NCI-H1417 treated with DMSO at 0.1 percent for 48 hours (cell line): ENCODE measurements around the gene KCNN2.

Experiments used
- DNase-seq: peaks from one replicate; lab custom pipeline; 2025; lab: John Stamatoyannopoulos, UW

The KCNN2 gene

DNA sequence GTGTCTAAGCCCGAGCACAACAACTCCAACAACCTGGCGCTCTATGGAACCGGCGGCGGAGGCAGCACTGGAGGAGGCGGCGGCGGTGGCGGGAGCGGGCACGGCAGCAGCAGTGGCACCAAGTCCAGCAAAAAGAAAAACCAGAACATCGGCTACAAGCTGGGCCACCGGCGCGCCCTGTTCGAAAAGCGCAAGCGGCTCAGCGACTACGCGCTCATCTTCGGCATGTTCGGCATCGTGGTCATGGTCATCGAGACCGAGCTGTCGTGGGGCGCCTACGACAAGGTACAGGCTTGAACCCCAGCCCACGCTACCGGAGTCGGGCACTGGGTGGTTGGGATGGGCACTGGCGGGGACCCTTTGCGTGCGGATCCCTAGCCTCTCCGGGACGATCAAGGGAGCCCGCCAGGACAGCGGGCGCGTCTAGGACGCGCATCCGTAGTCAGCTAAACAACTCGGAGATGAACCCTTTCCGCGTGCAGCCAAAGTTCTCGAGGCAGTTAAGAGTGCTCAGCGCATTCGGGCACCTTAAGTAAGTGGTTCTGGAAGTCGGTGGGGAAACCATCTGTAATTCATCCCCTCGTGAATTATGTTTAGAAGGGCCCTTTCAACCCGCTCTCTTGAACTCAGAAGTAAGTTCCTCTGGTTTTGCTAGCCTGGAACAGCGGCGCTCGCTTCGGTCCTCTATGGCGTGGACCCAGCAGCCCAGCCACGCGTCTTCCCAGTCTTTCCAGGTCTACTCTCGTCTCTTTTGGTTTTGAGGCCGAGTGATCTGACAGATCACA is 1.3 kb downstream of the KCNN2 start:
- no peak for DNase-seq

DNA sequence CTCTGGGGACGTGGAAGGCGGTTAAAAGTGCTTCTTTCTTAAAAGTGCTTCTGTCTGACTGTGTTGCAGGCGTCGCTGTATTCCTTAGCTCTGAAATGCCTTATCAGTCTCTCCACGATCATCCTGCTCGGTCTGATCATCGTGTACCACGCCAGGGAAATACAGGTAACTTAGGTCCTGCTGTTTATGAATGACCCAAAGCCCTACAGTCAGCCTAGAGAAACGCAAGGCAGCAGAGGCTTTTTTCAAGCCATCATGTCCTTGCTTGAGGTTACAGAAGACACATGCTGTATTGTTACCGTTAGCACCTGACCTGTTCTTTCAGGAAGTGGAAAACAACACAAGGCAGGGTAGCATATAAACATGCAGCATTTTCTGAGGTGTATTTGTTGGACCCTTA is 2.0 kb downstream of the KCNN2 start:
- DNase-seq = no peak

DNA sequence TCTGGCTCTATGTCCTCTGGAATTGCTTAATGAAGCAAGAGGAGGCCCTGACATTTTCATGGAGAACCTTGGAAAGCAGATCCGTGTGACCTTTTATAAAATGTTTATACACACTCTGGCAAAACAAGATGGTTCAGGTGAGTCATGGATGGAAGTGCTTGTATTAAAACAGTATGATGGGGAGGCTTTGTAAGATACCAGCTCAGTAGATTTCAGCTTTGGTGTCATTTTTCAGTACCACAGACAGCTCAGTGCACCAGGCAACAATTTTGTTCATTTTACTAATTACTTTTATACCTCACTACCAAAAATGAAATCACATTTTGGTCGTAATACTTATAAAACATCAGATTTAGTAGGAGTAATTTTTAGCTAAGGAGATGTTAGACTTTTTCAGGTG is 5.2 kb downstream of the KCNN2 start:
- DNase-seq = no peak

DNA sequence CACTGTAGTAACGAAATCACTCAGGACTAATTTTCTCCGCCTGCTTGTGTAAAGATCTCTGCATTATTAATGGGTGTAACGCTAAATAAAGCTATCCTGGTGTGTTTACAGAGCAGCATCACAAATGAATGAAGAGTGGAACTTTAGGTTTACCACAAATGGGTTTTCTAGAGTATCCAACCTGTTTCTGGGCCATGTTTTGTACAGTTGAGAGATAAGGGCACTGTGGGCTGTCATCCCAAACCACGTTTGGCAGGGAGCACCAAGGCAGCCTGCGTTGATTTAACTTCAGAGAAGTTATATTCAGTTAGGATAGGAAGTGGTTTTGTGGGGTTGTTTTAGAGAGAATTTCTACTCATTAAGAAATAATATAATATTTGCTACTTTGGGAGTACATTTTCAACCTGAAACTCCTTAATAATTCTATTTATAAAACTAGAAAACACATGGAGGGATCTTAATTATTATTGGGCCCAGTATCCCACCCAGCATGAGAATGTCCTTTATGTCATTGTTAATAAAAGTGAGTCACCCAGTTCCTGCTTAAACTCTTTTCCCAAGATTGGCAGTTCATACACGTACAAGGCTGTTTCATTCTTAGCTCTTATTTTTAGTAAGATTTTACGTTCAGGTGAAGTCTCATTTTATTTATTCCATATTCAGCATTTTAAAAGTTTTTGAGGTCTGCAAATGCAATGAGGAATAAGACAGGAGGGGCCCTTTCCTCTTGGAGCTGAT is 8.0 kb downstream of the KCNN2 start:
- no peak for DNase-seq

DNA sequence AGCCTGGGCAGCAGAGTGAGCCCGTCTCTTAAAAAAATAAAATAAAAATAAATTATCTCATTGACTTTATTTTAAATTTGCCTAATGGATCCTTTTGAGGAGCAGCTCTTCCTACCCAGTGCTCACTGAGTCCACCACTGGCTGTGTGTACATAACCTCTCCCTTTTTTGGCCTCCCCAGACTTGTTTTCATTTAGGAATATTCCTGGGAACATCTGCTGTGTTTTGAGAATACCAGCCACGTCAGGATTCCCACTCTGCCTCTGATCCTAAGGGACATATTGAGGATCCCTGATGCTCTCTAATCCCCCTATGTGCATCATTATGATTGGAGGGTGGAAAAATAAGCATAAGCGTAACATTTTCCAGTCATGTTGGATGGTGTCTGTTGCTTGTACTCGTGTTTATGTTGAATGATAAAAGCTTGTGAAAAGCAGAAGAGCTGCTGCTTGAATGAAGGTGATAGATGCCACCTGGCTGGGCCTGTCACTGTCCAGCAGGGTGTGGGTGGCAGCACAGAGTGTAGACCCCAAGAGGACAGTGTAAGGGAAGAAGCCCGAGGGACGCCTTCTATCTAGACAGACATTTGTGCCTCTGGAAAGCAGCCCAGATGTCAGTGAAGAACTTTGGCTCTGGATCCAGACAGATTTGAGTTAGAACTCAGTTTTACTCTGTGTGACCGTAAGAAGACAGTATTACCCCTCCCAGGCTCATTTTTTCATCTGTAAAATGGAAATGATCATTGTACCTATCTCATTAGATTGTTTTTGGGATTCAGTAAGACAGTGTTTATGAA is 15.4 kb downstream of the KCNN2 start:
- DNase-seq = no peak

DNA sequence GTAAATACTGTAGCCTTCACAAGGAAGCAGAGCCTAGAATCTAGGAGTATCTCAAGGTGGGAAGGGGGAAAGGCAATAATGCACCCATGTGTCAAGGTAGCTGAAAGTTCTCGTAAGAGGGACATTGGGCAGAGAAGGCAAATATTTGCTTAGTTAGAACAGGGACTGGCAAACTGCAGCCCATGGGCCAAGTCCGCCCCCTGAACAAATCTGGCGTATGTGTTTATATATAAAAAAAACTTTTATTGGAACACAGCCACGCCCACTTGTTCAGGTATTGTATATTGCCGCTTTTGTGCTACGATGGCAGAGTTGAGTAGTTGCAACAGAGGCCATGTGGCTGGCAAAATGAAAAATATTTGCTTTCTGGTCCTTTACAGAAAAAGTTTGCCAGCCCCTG is 16.1 kb downstream of the KCNN2 start:
- no peak for DNase-seq

DNA sequence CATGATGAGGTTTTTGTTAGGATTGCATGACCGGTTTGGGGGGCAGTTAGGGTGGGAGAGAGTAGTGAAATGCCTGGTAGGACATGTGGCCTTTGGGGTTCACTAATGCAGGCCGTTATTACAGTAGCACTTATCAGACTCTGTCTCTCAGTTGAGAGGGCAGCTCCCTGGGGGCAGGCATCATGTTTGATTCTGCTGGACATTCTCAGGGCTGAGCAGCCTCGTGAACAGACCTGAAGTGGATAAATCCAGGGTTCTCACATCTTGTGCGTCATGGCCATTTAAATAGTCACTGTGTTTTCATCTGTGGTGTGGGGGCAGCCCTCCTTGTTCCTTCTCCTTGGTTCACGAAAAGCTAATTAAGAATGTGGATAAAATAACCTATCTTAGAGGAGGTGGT is 18.9 kb downstream of the KCNN2 start:
- no peak for DNase-seq

DNA sequence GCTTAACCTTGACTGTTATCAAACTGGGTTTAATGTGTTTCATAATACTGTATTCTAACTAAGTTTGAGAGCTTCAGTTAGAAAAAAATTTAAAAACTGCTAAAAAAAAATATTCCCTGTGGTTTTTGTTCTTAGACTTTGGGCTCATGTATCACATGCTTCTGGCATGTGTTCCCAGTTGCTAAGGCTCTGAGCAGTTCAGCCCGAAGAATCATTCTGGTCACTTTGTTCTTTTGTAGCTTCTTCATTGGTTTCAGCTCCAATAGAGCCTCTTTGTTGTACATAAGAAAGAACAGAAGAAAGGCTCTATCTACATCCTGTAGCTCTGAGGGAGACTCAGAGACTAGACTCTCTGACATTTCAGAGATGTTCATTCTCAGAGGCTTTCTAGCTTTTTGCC is 25.6 kb downstream of the KCNN2 start:
- no peak for DNase-seq

DNA sequence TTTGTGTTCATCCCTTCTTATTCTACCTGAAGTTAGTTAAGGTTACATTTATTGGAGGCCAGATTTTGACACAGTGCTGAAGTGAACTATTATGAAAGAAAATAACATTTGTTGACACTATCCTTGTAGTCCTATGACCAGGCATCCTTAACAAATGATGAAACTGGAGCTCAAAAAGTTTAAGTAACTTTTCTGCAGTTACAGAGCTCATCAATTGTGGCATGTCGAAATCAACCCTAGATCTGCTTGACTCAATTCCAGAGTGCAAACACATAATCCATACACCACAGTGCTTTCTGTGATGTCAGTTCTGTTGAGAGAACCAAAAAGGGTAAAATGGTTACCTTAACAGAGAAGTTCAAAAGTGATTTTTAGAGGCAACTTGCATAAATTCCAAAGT is 28.6 kb downstream of the KCNN2 start:
- DNase-seq = no peak

DNA sequence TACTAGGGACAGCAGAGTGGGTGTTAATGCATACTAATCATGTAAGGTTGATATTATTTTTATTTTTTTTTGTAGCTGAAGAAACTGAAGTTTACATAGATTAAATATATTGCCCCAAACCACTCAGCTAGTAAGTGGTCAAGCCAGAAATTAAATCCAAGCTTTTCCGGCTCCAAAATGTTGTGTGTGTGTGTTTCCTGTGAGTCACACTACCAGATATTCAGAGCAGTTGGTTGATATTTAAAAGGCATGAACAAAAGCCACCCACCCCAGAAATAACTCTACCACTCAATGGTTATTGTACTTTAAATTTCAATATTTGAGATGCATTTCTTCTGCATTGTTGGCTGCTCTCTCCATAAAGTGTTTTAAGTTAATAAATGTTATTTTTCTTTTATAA is 29.5 kb downstream of the KCNN2 start:
- no peak for DNase-seq

DNA sequence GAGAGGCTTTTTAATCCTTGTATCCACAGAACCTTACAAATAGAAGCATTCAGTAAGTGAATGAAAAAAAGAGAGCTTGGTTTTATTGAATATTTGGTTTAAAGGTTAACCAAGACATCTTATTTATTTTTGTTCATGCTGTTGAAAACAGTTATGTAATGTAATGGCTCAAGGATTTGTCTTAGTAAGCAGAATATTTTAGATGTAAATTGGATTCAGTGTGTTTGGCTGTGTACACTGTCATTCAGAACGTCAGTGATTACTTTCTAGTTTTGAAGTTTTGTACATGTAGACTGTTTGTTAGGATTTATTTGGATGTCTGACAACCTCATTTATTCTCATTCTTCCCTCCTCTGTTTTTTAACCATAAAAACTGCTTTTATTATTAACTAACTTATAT is 31.3 kb downstream of the KCNN2 start:
- DNase-seq = no peak

DNA sequence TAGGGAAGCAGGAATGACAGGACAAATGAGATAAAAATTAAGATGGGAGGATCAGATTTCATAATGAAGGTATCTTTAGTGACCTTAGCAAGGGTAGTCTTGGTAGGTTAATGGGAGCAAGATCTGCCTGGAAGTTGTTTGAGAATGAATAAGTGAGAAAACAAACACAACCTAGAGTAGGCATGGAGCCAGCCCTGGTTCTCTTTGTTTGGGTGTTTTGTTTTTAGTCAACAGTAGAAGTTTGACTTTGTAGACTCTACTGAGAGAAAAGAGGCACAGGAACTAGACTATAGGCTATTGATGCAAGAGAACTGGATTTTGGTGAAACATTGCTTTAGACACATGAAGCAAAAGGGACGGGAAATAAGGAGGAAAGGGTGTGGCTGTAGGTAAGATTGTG is 40.3 kb downstream of the KCNN2 start:
- DNase-seq = no peak

DNA sequence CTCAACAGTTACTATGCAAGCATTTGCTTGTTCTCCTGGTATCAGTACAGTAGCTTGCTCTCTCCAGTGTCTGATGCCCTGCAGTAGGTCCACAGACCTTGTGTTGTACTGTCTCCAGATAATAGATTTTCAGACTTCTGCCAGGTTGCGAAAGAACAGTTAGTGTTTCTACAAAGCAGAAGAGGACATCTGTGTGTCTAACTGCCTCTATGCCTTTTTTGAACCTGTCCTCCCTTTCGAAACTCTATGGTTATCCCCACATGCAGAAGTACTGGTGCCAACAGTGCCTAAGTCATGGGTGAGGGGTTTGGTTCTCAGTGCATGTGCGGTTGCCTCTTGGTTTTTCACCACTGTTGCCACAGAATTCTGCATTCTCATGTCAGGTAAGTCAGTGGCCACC is 45.9 kb downstream of the KCNN2 start:
- no peak for DNase-seq

DNA sequence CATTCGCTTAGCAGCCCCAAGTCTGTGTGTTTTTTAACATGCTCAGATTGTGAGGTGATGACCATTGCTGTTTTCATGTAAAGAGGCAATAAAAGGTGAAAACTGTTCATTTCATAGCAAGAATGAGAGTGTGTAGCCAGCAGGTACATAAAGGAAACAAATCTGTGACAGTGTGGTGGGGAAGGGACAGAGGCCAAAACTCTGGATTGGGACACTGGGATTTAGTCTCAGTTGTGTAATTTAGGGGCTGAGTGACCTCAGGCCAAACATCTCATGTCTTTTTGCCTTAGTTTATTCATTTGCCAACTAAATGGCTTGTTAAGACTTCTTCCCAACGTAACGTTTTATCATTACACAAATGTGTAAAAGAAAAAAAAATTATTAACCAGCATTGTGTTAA is 47.0 kb downstream of the KCNN2 start:
- no peak for DNase-seq

DNA sequence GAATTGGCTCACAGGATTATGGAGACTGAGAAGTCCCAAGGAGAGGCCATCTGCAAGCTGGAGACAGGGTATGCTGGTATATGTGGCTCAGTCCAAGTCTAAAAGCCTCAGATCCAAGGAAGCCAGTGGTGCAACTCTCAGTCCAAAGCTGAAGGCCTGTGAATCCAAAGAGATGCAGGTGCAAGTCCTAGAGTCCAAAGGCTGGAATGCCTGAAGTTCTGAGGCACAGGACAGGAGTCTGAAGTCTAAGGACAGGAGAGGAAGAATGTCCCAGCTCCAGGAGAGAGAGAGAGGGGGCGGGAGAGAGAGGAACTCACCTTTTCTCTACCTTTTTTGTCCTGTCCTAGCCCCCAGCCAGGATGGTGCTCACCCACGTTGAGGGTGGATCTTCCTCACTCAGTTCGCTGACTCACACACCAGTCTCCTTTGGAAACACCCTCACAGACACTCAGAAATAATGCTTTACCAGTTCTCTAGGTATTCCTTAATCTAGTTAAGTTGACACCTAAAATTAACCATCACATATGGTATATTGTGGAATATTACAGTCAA is 49.6 kb downstream of the KCNN2 start:
- DNase-seq = no peak

DNA sequence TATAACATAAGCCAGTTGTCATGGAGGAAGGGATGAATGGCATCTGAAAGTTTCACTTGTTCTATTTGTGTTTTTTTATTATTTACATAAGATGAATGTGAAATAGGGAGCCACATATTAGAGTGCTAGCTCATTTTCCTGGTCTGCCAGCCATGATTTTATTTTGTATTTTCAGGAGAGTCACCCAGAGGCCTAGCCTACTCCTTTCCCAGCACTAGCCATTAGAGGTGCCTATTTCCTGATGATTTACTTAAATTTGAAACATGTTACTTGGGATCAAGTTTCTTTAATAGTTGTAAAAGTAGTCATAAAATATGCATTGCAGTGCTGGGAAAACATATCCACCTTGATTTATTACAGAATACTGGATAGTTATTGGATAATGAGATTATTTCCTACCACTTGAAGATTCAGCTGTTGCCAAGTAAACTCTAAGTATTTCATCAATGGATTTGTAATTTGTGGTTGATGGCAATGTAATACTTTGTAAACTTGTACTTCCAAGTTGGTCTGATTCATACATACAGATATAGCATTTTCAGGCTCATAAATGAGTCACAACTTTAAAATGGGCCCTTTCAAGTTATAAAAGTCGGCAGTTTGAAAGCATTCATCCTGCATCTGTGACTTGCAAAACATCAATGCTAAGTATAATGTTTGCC is 50.8 kb downstream of the KCNN2 start:
- DNase-seq = no peak

DNA sequence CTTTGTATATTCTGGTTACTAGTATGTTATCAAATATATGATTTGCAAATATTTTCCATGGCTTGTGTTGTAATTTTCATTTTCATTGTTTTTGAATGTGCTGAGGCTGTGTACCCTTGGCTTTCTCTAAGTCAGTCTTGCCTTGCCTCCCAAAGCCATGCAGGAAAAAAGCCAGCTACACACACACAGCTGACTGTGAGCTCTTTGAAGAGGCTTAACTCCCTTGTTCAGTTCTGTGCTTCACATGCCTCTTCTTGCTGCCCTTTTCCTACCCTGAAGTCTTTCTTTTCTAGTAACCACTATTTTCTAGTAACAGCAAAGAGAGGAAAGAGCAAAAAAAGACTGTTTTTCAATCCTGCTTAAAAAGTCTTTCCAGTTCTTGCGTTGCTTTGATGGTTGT is 53.9 kb downstream of the KCNN2 start:
- no peak for DNase-seq

DNA sequence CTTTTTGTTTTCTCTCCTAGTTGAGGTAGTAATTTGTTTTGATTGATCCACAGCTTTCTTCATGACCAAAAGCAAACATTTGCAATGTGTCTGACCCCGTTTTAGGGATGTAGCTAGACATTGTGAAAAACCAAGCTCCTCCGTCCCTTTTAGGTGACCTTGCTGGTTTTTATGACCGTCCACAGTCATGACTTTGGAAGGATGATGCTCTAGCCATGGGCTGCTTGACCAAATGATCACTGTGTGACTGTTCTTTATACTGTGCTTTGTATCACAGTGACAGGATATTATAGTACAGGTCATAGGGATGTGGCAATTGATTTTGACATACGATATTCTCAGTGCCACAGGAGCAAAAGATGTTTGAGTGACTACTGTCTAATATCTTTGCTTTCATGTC is 54.4 kb downstream of the KCNN2 start:
- DNase-seq = no peak

DNA sequence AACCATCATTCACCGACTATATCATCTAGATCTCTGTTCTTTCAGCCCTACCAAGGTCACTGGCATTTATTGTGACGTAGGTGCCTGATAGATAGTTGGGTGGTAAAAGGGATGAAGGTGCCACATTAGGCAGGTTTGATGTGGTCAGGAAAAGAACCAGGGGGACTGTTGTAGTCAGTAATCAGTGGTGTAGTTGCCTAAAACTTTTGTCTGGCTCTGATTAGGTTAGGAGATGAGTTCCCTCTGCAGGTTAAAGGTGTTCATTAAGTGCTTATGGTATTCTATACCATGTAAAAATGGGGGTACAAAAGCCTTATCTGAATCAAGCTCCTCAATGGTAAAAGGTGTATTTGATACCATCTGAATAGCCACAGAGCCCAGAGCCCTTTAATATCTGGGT is 55.6 kb downstream of the KCNN2 start:
- no peak for DNase-seq

DNA sequence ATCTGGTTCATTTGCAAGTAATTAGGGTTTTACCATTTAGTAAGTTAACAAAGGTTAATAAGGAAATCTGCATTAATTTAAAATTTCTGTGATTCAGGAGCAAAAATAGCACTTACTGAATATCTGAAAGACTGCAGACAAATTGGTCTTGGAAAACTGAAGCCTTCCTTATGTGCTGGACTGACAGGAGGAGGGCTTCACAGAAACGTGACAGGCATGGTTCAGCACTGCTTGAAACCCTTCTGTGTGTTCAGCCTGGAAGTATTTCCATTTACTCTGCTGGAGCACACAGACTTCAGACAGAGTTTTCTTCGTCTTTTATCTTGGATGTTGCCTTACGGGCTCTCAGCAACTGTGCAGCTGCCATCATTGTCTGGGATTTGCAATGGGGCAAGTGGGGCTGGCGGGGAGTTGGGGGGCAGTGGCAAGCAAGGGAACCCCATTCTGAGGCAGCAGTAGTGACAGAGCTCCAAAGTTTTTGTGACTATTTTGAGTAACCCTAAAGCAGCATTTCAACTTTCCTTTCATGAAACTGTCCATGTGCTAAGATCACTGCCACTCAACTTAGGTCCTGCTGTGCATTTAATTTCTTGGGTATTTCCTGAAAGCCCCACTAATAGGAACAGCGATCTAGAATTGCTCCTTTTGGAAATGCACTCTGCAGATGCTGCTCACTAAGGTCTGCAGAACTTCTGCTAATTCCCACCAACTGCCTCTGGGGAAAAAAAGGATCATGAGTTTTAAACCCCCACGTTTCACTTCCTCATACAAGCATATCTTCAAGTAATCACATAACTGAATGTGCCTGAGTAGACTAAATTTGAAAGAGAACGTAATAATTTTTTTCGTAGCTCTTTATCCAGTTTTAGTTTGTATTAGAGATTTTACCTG is 56.6 kb downstream of the KCNN2 start:
- no peak for DNase-seq

DNA sequence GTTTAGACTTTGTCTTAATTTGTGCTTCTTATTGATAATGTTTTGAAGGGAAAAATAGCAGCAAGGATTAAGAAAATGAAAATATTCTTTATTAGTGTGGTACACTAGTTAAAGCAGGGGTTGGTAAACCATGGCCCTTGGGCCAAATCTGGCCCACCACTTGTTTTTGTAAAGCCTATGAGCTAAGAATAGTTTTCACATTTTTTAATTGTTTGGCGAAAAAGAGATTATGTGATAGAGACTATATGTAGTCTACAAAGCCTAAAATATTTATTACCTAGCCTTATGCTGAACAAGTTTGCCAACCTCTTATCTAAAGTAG is 57.2 kb downstream of the KCNN2 start:
- DNase-seq = no peak
